DND-41 (cell line): ENCODE data around the gene FAM83B.

ENCODE experiments used
- ATAC-seq: fragments of 200-7000 bp; cut with Tn5 transposase; 3 replicates; pipeline ENCODE4 v1.9.1; 2021; ENCODE audit warnings: low read depth; ENCODE audit not compliant: insufficient read depth
- DNase-seq: peaks from one replicate; pipeline ENCODE4 v3.0.0-alpha.2; 2020
- H2AFZ ChIP-seq: 2 replicates; pipeline ENCODE4 v1.6.0; 2012; ENCODE audit warnings: low read depth, low read length
- H3K27ac ChIP-seq: 2 replicates; pipeline ENCODE4 v1.5.1; 2012; ENCODE audit warnings: low read length, inconsistent platforms
- H3K27me3 ChIP-seq: fragments of 200-600 bp; sonication (generic); 2 replicates; pipeline ENCODE4 v1.6.0; 2012; ENCODE audit warnings: low read length, mild to moderate bottlenecking, inconsistent platforms; ENCODE audit not compliant: insufficient read depth, poor library complexity
- H3K36me3 ChIP-seq: 2 replicates; pipeline ENCODE4 v1.5.1; 2012; ENCODE audit warnings: low read length, inconsistent platforms; ENCODE audit not compliant: insufficient read depth
- H3K4me1 ChIP-seq: 2 replicates; pipeline ENCODE4 v1.5.1; 2012; ENCODE audit warnings: mild to moderate bottlenecking, low read length; ENCODE audit not compliant: insufficient read depth
- H3K4me2 ChIP-seq: 2 replicates; pipeline ENCODE4 v1.6.0; 2012; ENCODE audit warnings: mild to moderate bottlenecking, moderate library complexity, low read length, inconsistent platforms; ENCODE audit not compliant: insufficient read depth
- H3K4me3 ChIP-seq, 2 experiments: fragments of 200-600 bp in 1 of 2; shearing (Covaris generic) in 1 of 2; 2 replicates each; pipeline ENCODE4 v1.5.1; 2012 to 2016; ENCODE audit warnings: inconsistent platforms in 2 of 2, low read length in 2 of 2, mild to moderate bottlenecking in 2 of 2, low read depth in 1 of 2, moderate library complexity in 1 of 2
- H3K79me2 ChIP-seq: 2 replicates; pipeline ENCODE4 v1.6.0; 2012; ENCODE audit warnings: low read length, inconsistent platforms; ENCODE audit not compliant: insufficient read depth
- H3K9ac ChIP-seq: 2 replicates; pipeline ENCODE4 v1.6.0; 2012; ENCODE audit warnings: low read depth, mild to moderate bottlenecking, inconsistent platforms, low read length, moderate library complexity
- H3K9me3 ChIP-seq: 2 replicates; pipeline ENCODE4 v1.5.1; 2012; ENCODE audit warnings: low read length, moderate library complexity, mild to moderate bottlenecking, inconsistent platforms; ENCODE audit not compliant: insufficient read depth, severe bottlenecking
- H4K20me1 ChIP-seq: 2 replicates; pipeline ENCODE4 v1.6.0; 2012; ENCODE audit warnings: low read length; ENCODE audit not compliant: insufficient read depth
- EZH2 ChIP-seq: IDR thresholded peaks from 3 replicates; pipeline ENCODE4 v1.6.1; 2012; ENCODE audit warnings: borderline replicate concordance, low read depth, mild to moderate bottlenecking, moderate library complexity, low read length, inconsistent platforms; ENCODE audit not compliant: severe bottlenecking
- TF ChIP-seq, protein P1 (sequence below): IDR thresholded peaks from 2 replicates; pipeline ENCODE4 v1.5.1; 2012; ENCODE audit warnings: borderline replicate concordance, low read length, moderate library complexity, mild to moderate bottlenecking; ENCODE audit not compliant: poor library complexity, severe bottlenecking; ENCODE audit errors: extremely low read depth

FAM83B gene

DNA sequence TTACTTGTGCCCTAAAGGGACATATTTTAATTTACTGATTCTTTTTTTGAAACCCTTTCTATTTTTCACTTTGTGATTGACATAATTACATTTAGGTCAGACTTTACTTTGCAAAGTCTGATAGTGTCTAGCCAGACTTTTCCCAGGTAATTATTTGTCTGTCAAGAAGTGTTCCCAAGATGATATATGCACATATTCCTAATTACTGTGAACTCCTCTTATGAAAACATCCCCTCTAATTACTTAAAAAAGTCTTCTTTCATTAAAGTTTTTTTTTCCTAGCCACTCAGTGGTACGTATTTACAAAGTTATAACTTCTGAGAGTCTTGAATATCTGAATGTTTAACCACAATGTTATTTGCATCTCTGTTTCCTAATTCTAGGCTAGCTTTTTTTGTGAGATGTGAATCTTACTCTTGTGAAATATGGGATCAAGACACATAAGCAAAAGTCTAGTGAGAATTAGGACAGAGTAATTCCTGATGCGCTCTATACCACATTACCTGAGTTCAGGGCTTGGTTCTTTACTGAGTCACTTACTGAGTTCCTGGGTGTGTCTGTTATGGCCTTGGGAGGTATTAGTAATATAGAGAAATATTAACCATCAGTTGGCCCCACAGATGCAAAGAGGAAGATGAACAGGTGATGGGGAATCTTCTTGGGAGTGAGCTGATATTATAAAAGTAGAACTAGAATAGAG is 27.9 kb downstream of the FAM83B start:
- H3K27ac ChIP-seq = no peak overlapping the region
- H3K79me2 ChIP-seq = no peaks in the 10 kb centered on the region
- ATAC-seq (no peak), DNase-seq (no peak)
- no peak overlapping the region for H2AFZ ChIP-seq
- H3K4me1 ChIP-seq = no peaks in the 10 kb centered on the region
- no peak overlapping the region for H3K9ac ChIP-seq
- no peaks in the 10 kb centered on the region for H3K9me3 ChIP-seq
- H3K4me2 ChIP-seq = no peak overlapping the region
- no peaks in the 10 kb centered on the region for H3K36me3 ChIP-seq
- TF ChIP-seq, protein P1, sequence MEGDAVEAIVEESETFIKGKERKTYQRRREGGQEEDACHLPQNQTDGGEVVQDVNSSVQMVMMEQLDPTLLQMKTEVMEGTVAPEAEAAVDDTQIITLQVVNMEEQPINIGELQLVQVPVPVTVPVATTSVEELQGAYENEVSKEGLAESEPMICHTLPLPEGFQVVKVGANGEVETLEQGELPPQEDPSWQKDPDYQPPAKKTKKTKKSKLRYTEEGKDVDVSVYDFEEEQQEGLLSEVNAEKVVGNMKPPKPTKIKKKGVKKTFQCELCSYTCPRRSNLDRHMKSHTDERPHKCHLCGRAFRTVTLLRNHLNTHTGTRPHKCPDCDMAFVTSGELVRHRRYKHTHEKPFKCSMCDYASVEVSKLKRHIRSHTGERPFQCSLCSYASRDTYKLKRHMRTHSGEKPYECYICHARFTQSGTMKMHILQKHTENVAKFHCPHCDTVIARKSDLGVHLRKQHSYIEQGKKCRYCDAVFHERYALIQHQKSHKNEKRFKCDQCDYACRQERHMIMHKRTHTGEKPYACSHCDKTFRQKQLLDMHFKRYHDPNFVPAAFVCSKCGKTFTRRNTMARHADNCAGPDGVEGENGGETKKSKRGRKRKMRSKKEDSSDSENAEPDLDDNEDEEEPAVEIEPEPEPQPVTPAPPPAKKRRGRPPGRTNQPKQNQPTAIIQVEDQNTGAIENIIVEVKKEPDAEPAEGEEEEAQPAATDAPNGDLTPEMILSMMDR = no peak
- no peaks in the 10 kb centered on the region for H3K27me3 ChIP-seq
- no peak overlapping the region for H3K4me3 ChIP-seq
- H4K20me1 ChIP-seq = no peaks in the 10 kb centered on the region

DNA sequence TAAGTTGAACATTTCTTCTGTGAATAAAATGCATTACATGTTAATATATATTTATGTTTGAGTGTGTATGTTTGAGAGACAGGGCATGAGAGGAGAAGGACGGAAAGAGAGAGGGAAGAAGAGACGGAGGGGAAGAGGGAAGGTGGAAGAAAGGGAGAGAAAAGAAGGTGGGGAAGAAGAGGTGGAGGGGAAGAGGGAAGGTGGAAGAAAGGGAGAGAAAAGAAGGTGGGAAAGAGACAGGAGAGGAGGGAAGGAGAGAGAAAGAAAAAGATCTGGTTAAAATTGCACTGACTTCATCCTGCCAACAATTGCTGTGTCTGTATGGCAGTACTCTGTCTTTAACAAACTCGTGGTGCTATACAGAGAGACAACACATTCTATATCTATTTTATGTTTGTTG is 29.0 kb downstream of the FAM83B start:
- Histone ChIP-seq H3K4me1 (no peaks in the 10 kb centered on the region), H2AFZ (no peak overlapping the region), H3K27me3 (no peaks in the 10 kb centered on the region), H3K9me3 (no peaks in the 10 kb centered on the region), H4K20me1 (no peaks in the 10 kb centered on the region), H3K9ac (no peak overlapping the region), H3K36me3 (no peaks in the 10 kb centered on the region), H3K79me2 (no peaks in the 10 kb centered on the region), H3K27ac (no peak overlapping the region), H3K4me3 (no peak overlapping the region), H3K4me2 (no peak overlapping the region)
- DNase-seq = no peak
- ATAC-seq = no peak
- TF ChIP-seq, protein P1 = no peak
- TF ChIP-seq EZH2 = no peak

DNA sequence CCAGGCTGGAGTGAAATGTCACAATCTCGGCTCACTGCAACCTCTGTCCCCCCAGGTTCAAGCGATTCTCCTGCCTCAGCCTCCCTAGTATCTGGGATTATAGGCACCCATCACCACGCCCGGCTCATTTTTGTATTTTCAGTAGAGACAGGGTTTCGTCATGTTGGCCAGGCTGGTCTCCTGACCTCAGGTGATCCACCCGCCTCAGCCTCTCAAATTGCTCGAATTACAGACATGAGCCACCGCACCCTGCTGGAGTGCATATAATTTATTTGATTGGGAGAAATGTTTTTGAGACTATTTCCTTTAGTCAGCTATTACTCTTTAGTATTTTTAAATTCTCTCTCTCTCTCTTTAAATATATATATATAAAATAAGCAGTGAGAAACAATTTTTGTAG is 29.8 kb downstream of the FAM83B start:
- H2AFZ ChIP-seq = no peak overlapping the region
- no peaks in the 10 kb centered on the region for H3K27me3 ChIP-seq
- H3K27ac ChIP-seq = no peak overlapping the region
- no peak for DNase-seq
- H3K9ac ChIP-seq = no peak overlapping the region
- H3K79me2 ChIP-seq = no peaks in the 10 kb centered on the region
- TF ChIP-seq EZH2 = no peak
- TF ChIP-seq, protein P1 = no peak
- H3K36me3 ChIP-seq = no peaks in the 10 kb centered on the region
- no peak overlapping the region for H3K4me2 ChIP-seq
- H3K4me1 ChIP-seq = no peaks in the 10 kb centered on the region
- H3K4me3 ChIP-seq = no peak overlapping the region
- ATAC-seq = no peak
- no peaks in the 10 kb centered on the region for H4K20me1 ChIP-seq
- H3K9me3 ChIP-seq = no peaks in the 10 kb centered on the region
